Panc1 (cell line): ENCODE data around the gene IPO5. TPM values are rescaled to one million over a fixed set of nuclear protein-coding genes. Genes with fewer than 3 reads are reported as not detected.

Source experiments
- ATAC-seq: fragments of 200-7000 bp; cut with Tn5 transposase; 2 replicates; pipeline ENCODE4 v1.9.1; 2020; ENCODE audit warnings: mild to moderate bottlenecking, moderate library complexity
- BruUV-seq: library from RNA; stranded (reverse); fragments of 400-500 nt; replicated peaks from 2 replicates; lab custom pipeline; 2021; lab: Mats Ljungman, UMichigan
- CTCF ChIA-PET: fragments of 300-600 bp; sonication (Branson Sonifier 250); formaldehyde crosslinking; loops from one replicate; lab custom pipeline; 2022; ENCODE audit warnings: antibody characterized with exemption; lab: Charles Lee
- POLR2A ChIA-PET: fragments of 300-600 bp; sonication (Branson Sonifier 250); formaldehyde crosslinking; loops from one replicate; lab custom pipeline; 2022; ENCODE audit warnings: antibody characterized with exemption; lab: Charles Lee
- DNase-seq: peaks from one replicate; pipeline ENCODE4 v3.0.0-alpha.2; 2010; ENCODE audit warnings: low read depth, low spot score
- H3K27ac ChIP-seq: 2 replicates; pipeline ENCODE4 v1.5.1; 2011; ENCODE audit warnings: mild to moderate bottlenecking, low read length, inconsistent platforms
- H3K27me3 ChIP-seq: fragments of 200-500 bp; sonication (Bioruptor generic); 2 replicates; pipeline ENCODE4 v1.6.0; 2014; ENCODE audit warnings: low read length, inconsistent platforms; ENCODE audit not compliant: control insufficient read depth, insufficient read depth
- H3K36me3 ChIP-seq: fragments of 200-500 bp; sonication (Bioruptor generic); 2 replicates; pipeline ENCODE4 v1.5.1; 2014; ENCODE audit warnings: inconsistent platforms, mild to moderate bottlenecking, low read length, moderate library complexity; ENCODE audit not compliant: control insufficient read depth, insufficient read depth
- H3K4me1 ChIP-seq: 2 replicates; pipeline ENCODE4 v1.5.1; 2011; ENCODE audit warnings: inconsistent platforms, mild to moderate bottlenecking, low read length, moderate library complexity; ENCODE audit not compliant: control insufficient read depth, insufficient read depth
- H3K4me3 ChIP-seq, 2 experiments: 2 replicates each; pipeline ENCODE4 v1.5.1; 2011 to 2012; ENCODE audit warnings: low read depth in 2 of 2, low read length in 2 of 2, mild to moderate bottlenecking in 2 of 2, inconsistent platforms in 1 of 2, moderate library complexity in 1 of 2
- H3K9me3 ChIP-seq: fragments of 200-500 bp; sonication (Bioruptor generic); 2 replicates; pipeline ENCODE4 v1.5.1; 2014; ENCODE audit warnings: low read depth, mild to moderate bottlenecking, inconsistent platforms, low read length, moderate library complexity; ENCODE audit not compliant: control insufficient read depth, insufficient read depth
- POLR2AphosphoS5 ChIP-seq: IDR thresholded peaks from 2 replicates; pipeline ENCODE4 v1.6.1; 2012; ENCODE audit warnings: mild to moderate bottlenecking, low read depth, low read length, moderate library complexity
- SIN3A ChIP-seq: IDR thresholded peaks from 2 replicates; pipeline ENCODE4 v1.6.1; 2012; ENCODE audit warnings: low read depth, mild to moderate bottlenecking, low read length, moderate library complexity, borderline replicate concordance; ENCODE audit not compliant: insufficient read depth
- TCF7L2 ChIP-seq: IDR thresholded peaks from 2 replicates; pipeline ENCODE4 v1.6.1; 2011; ENCODE audit warnings: mild to moderate bottlenecking, low read depth, low read length, inconsistent platforms
- in situ Hi-C: cut with HindIII; loops from 2 replicates; pipeline ENCODE4 v1.10.0; 2016; ENCODE audit warnings: low sequenced_read_pairs, low pct_unique_long_range_greater_than_20kb
- intact Hi-C: fragments of 100-400 bp; cut with micrococcal nuclease; formaldehyde crosslinking; loops from one replicate; pipeline ENCODE4 v1.10.0; 2022; ENCODE audit not compliant: unreplicated experiment
- total RNA-seq: library from RNA; stranded (reverse); gene quantifications from one replicate; pipeline ENCODE4 v1.2.1, GENCODE V29; 2021; ENCODE audit not compliant: unreplicated experiment
- TF ChIP-seq, protein P1 (sequence below), 2 experiments: IDR thresholded peaks; 2 replicates each; pipeline ENCODE4 v1.6.1; 2011 to 2012; ENCODE audit warnings: low read depth in 2 of 2, control low read depth in 1 of 2, low read length in 1 of 2, mild to moderate bottlenecking in 1 of 2, moderate library complexity in 1 of 2; ENCODE audit not compliant: insufficient read depth in 1 of 2
- TF ChIP-seq, protein P2 (sequence below): fragments of 450-650 bp; IDR thresholded peaks from 2 replicates; pipeline ENCODE4 v1.5.1; 2017; ENCODE audit warnings: mild to moderate bottlenecking

Gene IPO5
- total RNA-seq, 1 experiment from 2014 or later, result 122 TPM

DNA sequence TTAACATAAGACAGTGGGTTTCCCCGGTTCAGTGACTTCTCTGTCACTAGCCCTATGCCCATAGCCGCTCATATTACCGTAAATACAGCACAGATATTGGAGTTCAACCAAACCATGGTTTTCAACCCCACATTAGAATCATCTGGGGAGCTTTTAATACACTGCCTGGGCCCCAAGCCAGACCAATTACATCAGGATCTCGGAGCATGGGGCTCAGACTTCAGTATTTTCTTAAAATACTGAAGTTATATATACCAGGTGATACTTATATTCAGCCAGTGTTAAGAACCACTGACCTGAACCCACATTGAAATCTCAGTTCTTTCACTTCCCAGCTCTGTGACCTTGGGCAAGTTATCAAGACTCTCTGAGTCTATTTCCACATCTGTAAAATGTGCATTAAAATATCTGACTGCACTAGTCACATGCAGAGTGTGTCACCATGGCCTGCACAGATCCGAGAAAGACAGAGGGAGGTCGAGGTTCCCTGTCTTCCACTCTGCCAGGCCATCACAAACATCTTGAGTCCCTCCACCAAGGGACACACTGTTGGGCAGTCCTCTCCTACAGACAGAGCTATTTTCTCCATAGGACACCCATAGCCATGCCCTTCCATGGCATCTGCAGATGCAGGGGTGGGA, 32.2 kb upstream of the IPO5 start:
- ChIA-PET CTCF (no interaction called here), POLR2A (interaction anchor here (0.5 kb wide), 1 partner anchor 205 kb away, joined by 6 read pairs; no protein-coding TSS in a partner anchor)
- DNase-seq (no peak), ATAC-seq (no peak)
- TF ChIP-seq TCF7L2, result no peak
- TF ChIP-seq, protein P1, sequence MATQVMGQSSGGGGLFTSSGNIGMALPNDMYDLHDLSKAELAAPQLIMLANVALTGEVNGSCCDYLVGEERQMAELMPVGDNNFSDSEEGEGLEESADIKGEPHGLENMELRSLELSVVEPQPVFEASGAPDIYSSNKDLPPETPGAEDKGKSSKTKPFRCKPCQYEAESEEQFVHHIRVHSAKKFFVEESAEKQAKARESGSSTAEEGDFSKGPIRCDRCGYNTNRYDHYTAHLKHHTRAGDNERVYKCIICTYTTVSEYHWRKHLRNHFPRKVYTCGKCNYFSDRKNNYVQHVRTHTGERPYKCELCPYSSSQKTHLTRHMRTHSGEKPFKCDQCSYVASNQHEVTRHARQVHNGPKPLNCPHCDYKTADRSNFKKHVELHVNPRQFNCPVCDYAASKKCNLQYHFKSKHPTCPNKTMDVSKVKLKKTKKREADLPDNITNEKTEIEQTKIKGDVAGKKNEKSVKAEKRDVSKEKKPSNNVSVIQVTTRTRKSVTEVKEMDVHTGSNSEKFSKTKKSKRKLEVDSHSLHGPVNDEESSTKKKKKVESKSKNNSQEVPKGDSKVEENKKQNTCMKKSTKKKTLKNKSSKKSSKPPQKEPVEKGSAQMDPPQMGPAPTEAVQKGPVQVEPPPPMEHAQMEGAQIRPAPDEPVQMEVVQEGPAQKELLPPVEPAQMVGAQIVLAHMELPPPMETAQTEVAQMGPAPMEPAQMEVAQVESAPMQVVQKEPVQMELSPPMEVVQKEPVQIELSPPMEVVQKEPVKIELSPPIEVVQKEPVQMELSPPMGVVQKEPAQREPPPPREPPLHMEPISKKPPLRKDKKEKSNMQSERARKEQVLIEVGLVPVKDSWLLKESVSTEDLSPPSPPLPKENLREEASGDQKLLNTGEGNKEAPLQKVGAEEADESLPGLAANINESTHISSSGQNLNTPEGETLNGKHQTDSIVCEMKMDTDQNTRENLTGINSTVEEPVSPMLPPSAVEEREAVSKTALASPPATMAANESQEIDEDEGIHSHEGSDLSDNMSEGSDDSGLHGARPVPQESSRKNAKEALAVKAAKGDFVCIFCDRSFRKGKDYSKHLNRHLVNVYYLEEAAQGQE (IDR thresholded peaks at IDR 0.05; ENCODE audit: insufficient read depth in 1 of 2, low read depth in 2 of 2, low read length in 1 of 2), result no peak
- TF ChIP-seq, protein P2, sequence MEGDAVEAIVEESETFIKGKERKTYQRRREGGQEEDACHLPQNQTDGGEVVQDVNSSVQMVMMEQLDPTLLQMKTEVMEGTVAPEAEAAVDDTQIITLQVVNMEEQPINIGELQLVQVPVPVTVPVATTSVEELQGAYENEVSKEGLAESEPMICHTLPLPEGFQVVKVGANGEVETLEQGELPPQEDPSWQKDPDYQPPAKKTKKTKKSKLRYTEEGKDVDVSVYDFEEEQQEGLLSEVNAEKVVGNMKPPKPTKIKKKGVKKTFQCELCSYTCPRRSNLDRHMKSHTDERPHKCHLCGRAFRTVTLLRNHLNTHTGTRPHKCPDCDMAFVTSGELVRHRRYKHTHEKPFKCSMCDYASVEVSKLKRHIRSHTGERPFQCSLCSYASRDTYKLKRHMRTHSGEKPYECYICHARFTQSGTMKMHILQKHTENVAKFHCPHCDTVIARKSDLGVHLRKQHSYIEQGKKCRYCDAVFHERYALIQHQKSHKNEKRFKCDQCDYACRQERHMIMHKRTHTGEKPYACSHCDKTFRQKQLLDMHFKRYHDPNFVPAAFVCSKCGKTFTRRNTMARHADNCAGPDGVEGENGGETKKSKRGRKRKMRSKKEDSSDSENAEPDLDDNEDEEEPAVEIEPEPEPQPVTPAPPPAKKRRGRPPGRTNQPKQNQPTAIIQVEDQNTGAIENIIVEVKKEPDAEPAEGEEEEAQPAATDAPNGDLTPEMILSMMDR, result no peak
- TF ChIP-seq POLR2AphosphoS5, result no peak
- TF ChIP-seq SIN3A, result no peak
- in situ Hi-C loops, result no loop called here
- Histone ChIP-seq H3K9me3 (no peaks in the 10 kb centered on the region), H3K27me3 (no peaks in the 10 kb centered on the region), H3K4me1 (no peaks in the 10 kb centered on the region), H3K36me3 (no peaks in the 10 kb centered on the region), H3K27ac (no peak overlapping the region), H3K4me3 (no peak overlapping the region)
- BruUV-seq, result no TSS peak
- intact Hi-C loops, result no loop called here

DNA sequence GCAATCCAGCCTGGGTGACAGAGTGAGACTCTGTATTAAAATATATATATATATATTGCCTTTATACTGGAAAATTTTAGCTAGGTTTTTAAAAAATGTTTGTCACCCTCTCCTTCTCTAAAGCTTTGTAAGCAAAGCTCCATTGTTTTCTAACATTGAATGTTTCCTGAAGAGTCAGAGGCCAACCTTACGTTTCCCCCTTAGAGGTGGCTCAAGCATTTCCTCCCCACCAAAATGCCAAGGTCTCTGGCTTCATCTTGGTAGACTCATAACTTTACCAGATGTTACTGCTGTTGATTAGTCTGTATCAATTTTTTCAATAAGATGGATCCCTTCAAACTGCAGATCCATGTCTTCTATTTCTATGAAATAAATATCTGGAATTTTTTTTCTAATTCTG, 25.2 kb upstream of the IPO5 start:
- ChIA-PET CTCF (no interaction called here), POLR2A (no interaction called here)
- TF ChIP-seq, protein P2, result no peak
- no peak for TF ChIP-seq TCF7L2
- no peak for TF ChIP-seq POLR2AphosphoS5
- TF ChIP-seq, protein P1 (IDR thresholded peaks at IDR 0.05; ENCODE audit: insufficient read depth in 1 of 2, low read depth in 2 of 2, low read length in 1 of 2), result no peak
- TF ChIP-seq SIN3A, result no peak

More for the DNA sequence above, 25.2 kb upstream of the IPO5 start:
- intact Hi-C loops (no loop called here), in situ Hi-C loops (no loop called here)
- H3K27ac ChIP-seq, result no peak overlapping the region
- ATAC-seq (no peak), DNase-seq (no peak)
- H3K4me1 ChIP-seq, result no peaks in the 10 kb centered on the region
- H3K27me3 ChIP-seq, result no peaks in the 10 kb centered on the region
- no peaks in the 10 kb centered on the region for H3K36me3 ChIP-seq
- no peak overlapping the region for H3K4me3 ChIP-seq
- no TSS peak for BruUV-seq
- H3K9me3 ChIP-seq, result no peaks in the 10 kb centered on the region
